H9 (cell line): ENCODE measurements around the gene KLK7. TPM values are rescaled to one million over a fixed set of nuclear protein-coding genes. Genes with fewer than 3 reads are reported as not detected.

Experiments used
- DNase-seq: peaks from one replicate; pipeline ENCODE4 v3.0.0-alpha.2; 2017
- H2AFZ ChIP-seq: one replicate; pipeline ENCODE4 v1.6.1; 2013; ENCODE audit warnings: mild to moderate bottlenecking, low read length, control low read depth, moderate library complexity
- H2AK5ac ChIP-seq: 2 replicates; pipeline ENCODE4 v1.6.1; 2013; ENCODE audit warnings: low read length, control low read depth, mixed read lengths; ENCODE audit not compliant: insufficient read length
- H2BK120ac ChIP-seq: one replicate; pipeline ENCODE4 v1.6.1; 2013; ENCODE audit warnings: low read depth, mild to moderate bottlenecking, low read length, control low read depth, inconsistent platforms; ENCODE audit not compliant: poor library complexity, severe bottlenecking
- H2BK12ac ChIP-seq: 2 replicates; pipeline ENCODE4 v1.6.1; 2013; ENCODE audit warnings: low read length, control low read depth, mixed read lengths, low read depth; ENCODE audit not compliant: insufficient read length
- H2BK15ac ChIP-seq: 2 replicates; pipeline ENCODE4 v1.6.1; 2013; ENCODE audit warnings: low read depth, low read length, control low read depth
- H2BK20ac ChIP-seq: one replicate; pipeline ENCODE4 v1.6.1; 2013; ENCODE audit warnings: low read depth, mild to moderate bottlenecking, low read length, control low read depth, inconsistent platforms; ENCODE audit not compliant: poor library complexity, severe bottlenecking
- H2BK5ac ChIP-seq: 2 replicates; pipeline ENCODE4 v1.6.1; 2013; ENCODE audit warnings: low read length, control low read depth, mixed read lengths; ENCODE audit not compliant: insufficient read length
- H3K14ac ChIP-seq: 2 replicates; pipeline ENCODE4 v1.6.1; 2013; ENCODE audit warnings: low read length, control low read depth; ENCODE audit not compliant: insufficient read depth
- H3K18ac ChIP-seq: 2 replicates; pipeline ENCODE4 v1.6.1; 2013; ENCODE audit warnings: low read depth, mild to moderate bottlenecking, mixed read lengths, low read length, control low read depth; ENCODE audit not compliant: insufficient read length
- H3K23ac ChIP-seq: 2 replicates; pipeline ENCODE4 v1.6.1; 2013; ENCODE audit warnings: low read length, control low read depth, mixed read lengths, low read depth; ENCODE audit not compliant: insufficient read length
- H3K23me2 ChIP-seq: 2 replicates; pipeline ENCODE4 v1.6.1; 2013; ENCODE audit warnings: low read depth, mild to moderate bottlenecking, mixed read lengths, low read length, control low read depth; ENCODE audit not compliant: insufficient read length, poor library complexity, severe bottlenecking
- H3K27ac ChIP-seq: 2 replicates; pipeline ENCODE4 v1.5.1; 2013; ENCODE audit warnings: low read length, control low read depth, mixed read lengths, low read depth; ENCODE audit not compliant: insufficient read length
- H3K27me3 ChIP-seq: 2 replicates; pipeline ENCODE4 v1.6.1; 2013; ENCODE audit warnings: low read length, control low read depth, inconsistent platforms; ENCODE audit not compliant: insufficient read depth
- H3K4ac ChIP-seq: 2 replicates; pipeline ENCODE4 v1.6.1; 2013; ENCODE audit warnings: low read depth, mild to moderate bottlenecking, control low read depth, inconsistent platforms, low read length, moderate library complexity
- H3K4me1 ChIP-seq: 2 replicates; pipeline ENCODE4 v1.6.1; 2013; ENCODE audit warnings: low read length, control low read depth, inconsistent platforms; ENCODE audit not compliant: insufficient read depth
- H3K4me2 ChIP-seq: 2 replicates; pipeline ENCODE4 v1.6.1; 2013; ENCODE audit warnings: low read length, control low read depth, mixed read lengths; ENCODE audit not compliant: insufficient read length, insufficient read depth
- H3K56ac ChIP-seq: 2 replicates; pipeline ENCODE4 v1.6.1; 2013; ENCODE audit warnings: low read depth, mild to moderate bottlenecking, mixed read lengths, low read length, control low read depth; ENCODE audit not compliant: insufficient read length
- H3K79me1 ChIP-seq: 2 replicates; pipeline ENCODE4 v1.6.1; 2013; ENCODE audit warnings: low read depth, mild to moderate bottlenecking, moderate library complexity, low read length, control low read depth, inconsistent platforms; ENCODE audit not compliant: insufficient read depth, poor library complexity, severe bottlenecking
- H3K79me2 ChIP-seq: 2 replicates; pipeline ENCODE4 v1.6.1; 2013; ENCODE audit warnings: low read length, control low read depth, inconsistent platforms; ENCODE audit not compliant: insufficient read depth
- H3K9ac ChIP-seq: 2 replicates; pipeline ENCODE4 v1.6.1; 2013; ENCODE audit warnings: low read length, control low read depth, mixed read lengths; ENCODE audit not compliant: insufficient read length; ENCODE audit errors: extremely low read depth
- H3K9me3 ChIP-seq: one replicate; pipeline ENCODE4 v1.6.1; 2013; ENCODE audit warnings: low read depth, low read length, inconsistent platforms; ENCODE audit not compliant: control insufficient read depth
- H3T11ph ChIP-seq: one replicate; pipeline ENCODE4 v1.6.1; 2013; ENCODE audit warnings: mild to moderate bottlenecking, low read length, control low read depth, inconsistent platforms
- H4K20me1 ChIP-seq: one replicate; pipeline ENCODE4 v1.6.1; 2013; ENCODE audit not compliant: control insufficient read depth, insufficient read length, insufficient read depth
- H4K5ac ChIP-seq: 2 replicates; pipeline ENCODE4 v1.6.1; 2013; ENCODE audit warnings: low read depth, mild to moderate bottlenecking, mixed read lengths, low read length, control low read depth; ENCODE audit not compliant: insufficient read length
- H4K8ac ChIP-seq: replicated peaks from 2 replicates; pipeline ENCODE4 v1.6.1; 2013; ENCODE audit warnings: low read length, control low read depth, mixed read lengths, low read depth; ENCODE audit not compliant: insufficient read length
- H4K91ac ChIP-seq: 2 replicates; pipeline ENCODE4 v1.6.1; 2013; ENCODE audit warnings: low read depth, mild to moderate bottlenecking, moderate library complexity, mixed read lengths, low read length, control low read depth; ENCODE audit not compliant: insufficient read length
- H3K27ac Mint-ChIP-seq, 3 experiments: 2 replicates in 2 of 3; 3 replicates in 1 of 3; pipeline ENCODE4 v1.8.0; 2020 to 2021; ENCODE audit warnings: mixed read lengths in 3 of 3, mild to moderate bottlenecking in 1 of 3, moderate library complexity in 1 of 3
- H3K27me3 Mint-ChIP-seq: 2 replicates; pipeline ENCODE4 v1.8.0; 2021; ENCODE audit warnings: low read depth, mild to moderate bottlenecking, moderate library complexity, mixed read lengths
- H3K36me3 Mint-ChIP-seq, 3 experiments: 2 replicates in 2 of 3; 3 replicates in 1 of 3; pipeline ENCODE4 v1.8.0; 2020 to 2021; ENCODE audit warnings: low read depth in 3 of 3, mixed read lengths in 3 of 3; ENCODE audit not compliant: insufficient read depth in 1 of 3
- H3K4me1 Mint-ChIP-seq, 2 experiments: 2 replicates each; pipeline ENCODE4 v1.8.0; 2020; ENCODE audit warnings: mixed read lengths in 2 of 2
- H3K4me3 Mint-ChIP-seq, 2 experiments: 2 replicates in 1 of 2; 3 replicates in 1 of 2; pipeline ENCODE4 v1.8.0; 2020 to 2021; ENCODE audit warnings: mild to moderate bottlenecking in 2 of 2, mixed read lengths in 2 of 2, moderate library complexity in 1 of 2
- H3K9me3 Mint-ChIP-seq, 2 experiments: 2 replicates in 1 of 2; 3 replicates in 1 of 2; pipeline ENCODE4 v1.8.0; 2020; ENCODE audit warnings: mild to moderate bottlenecking in 2 of 2, mixed read lengths in 2 of 2, moderate library complexity in 1 of 2
- CTCF ChIP-seq: fragments of 200-600 bp; sonication (generic); conservative IDR thresholded peaks from 3 replicates; pipeline ENCODE4 v1.8.0; 2021; ENCODE audit warnings: antibody characterized with exemption, mild to moderate bottlenecking
- WGBS: extraction: QIAGEN DNeasy Blood & Tissue Kit; methylation state at CpG from one replicate; pipeline ENCODE4 v1.1.7; 2013; ENCODE audit warnings: missing lambda C conversion rate, low lambda C conversion rate, mixed read lengths; ENCODE audit not compliant: insufficient read length; ENCODE audit errors: extremely low coverage; 5-methylcytosine and 5-hydroxymethylcytosine counted together
- total RNA-seq: library from RNA; stranded (reverse); gene quantifications from 2 replicates; pipeline ENCODE4 v1.2.1, GENCODE V29; 2021

KLK7 gene
- total RNA-seq, 1 experiment from 2014 or later, result 0.52 TPM

GRCh38 chr19:51006406-51006805 lies 22.7 kb upstream of the KLK7 start:
- H2AK5ac ChIP-seq, result no peak overlapping the region
- H3K4me2 ChIP-seq, result no peak overlapping the region
- H3K9ac ChIP-seq, result no peak overlapping the region
- no peak overlapping the region for H3K56ac ChIP-seq
- no peaks in the 10 kb centered on the region for H3K79me2 ChIP-seq
- H4K91ac ChIP-seq, result no peak overlapping the region
- H3K23ac ChIP-seq, result no peak overlapping the region
- Mint-ChIP-seq H3K27me3 (peaks cover 51% of the 10 kb centered on the region), H3K4me1 (peaks cover 15 to 20% of the 10 kb centered on the region in 2 experiments), H3K4me3 (no peak overlapping the region), H3K36me3 (no peaks in the 10 kb centered on the region), H3K9me3 (no peaks in the 10 kb centered on the region), H3K27ac (no peak overlapping the region)
- H3K14ac ChIP-seq, result no peak overlapping the region
- H3K4ac ChIP-seq, result no peak overlapping the region
- 0 out of 2 replicates have a peak, but pooled peaks cover 4% of the 10 kb centered on the region for H3K4me1 ChIP-seq
- H2BK20ac ChIP-seq, result no peak overlapping the region
- no peak overlapping the region for H2BK120ac ChIP-seq
- H3K9me3 ChIP-seq, result no peaks in the 10 kb centered on the region
- H3T11ph ChIP-seq, result no peak overlapping the region
- TF ChIP-seq CTCF, result no peak
- no peak overlapping the region for H4K8ac ChIP-seq
- H2BK5ac ChIP-seq, result no peak overlapping the region
- no peaks in the 10 kb centered on the region for H4K20me1 ChIP-seq
- H3K23me2 ChIP-seq, result peaks cover 8% of the 10 kb centered on the region
- no peak overlapping the region for H4K5ac ChIP-seq
- no peaks in the 10 kb centered on the region for H3K27me3 ChIP-seq
- no peak overlapping the region for H3K18ac ChIP-seq
- H2BK15ac ChIP-seq, result no peak overlapping the region
- H3K79me1 ChIP-seq, result no peaks in the 10 kb centered on the region
- H2BK12ac ChIP-seq, result no peak overlapping the region
- DNase-seq, result no peak
- no CpG with 5 or more reads among the region's 8 CpGs for WGBS
- H3K27ac ChIP-seq, result no peak overlapping the region
- H2AFZ ChIP-seq, result no peak overlapping the region
